Mesenchymal stem cell (in vitro differentiated cells and primary cell): ENCODE results near the gene IL1RAP.

ENCODE experiments used
- DNase-seq: peaks from one replicate; pipeline ENCODE4 v3.0.0-alpha.2; 2013
- H2AFZ ChIP-seq: one replicate; pipeline ENCODE4 v1.6.1; 2013; ENCODE audit warnings: low read depth, mild to moderate bottlenecking, control low read depth, inconsistent platforms, low read length, moderate library complexity
- H2AK5ac ChIP-seq: 2 replicates; pipeline ENCODE4 v1.6.1; 2013; ENCODE audit warnings: low read length, moderate library complexity, mild to moderate bottlenecking, inconsistent platforms; ENCODE audit not compliant: severe bottlenecking
- H2BK120ac ChIP-seq: one replicate; pipeline ENCODE4 v1.6.1; 2013; ENCODE audit warnings: low read depth, mild to moderate bottlenecking, inconsistent platforms, low read length, moderate library complexity
- H2BK12ac ChIP-seq, 2 experiments: one replicate each; pipeline ENCODE4 v1.6.1; 2013; ENCODE audit warnings: inconsistent platforms in 2 of 2, low read length in 2 of 2, mild to moderate bottlenecking in 2 of 2, moderate library complexity in 2 of 2, control low read depth in 1 of 2
- H2BK15ac ChIP-seq: one replicate; pipeline ENCODE4 v1.6.1; 2013; ENCODE audit warnings: mild to moderate bottlenecking, low read depth, inconsistent platforms; ENCODE audit not compliant: poor library complexity, severe bottlenecking
- H2BK5ac ChIP-seq: 2 replicates; pipeline ENCODE4 v1.6.1; 2013; ENCODE audit warnings: low read depth, mild to moderate bottlenecking, low read length, control low read depth, inconsistent platforms; ENCODE audit not compliant: poor library complexity, severe bottlenecking
- H3K14ac ChIP-seq, 2 experiments: one replicate each; pipeline ENCODE4 v1.6.1; 2013; ENCODE audit warnings: inconsistent platforms in 2 of 2, low read length in 2 of 2, control low read depth in 1 of 2, mild to moderate bottlenecking in 1 of 2, moderate library complexity in 1 of 2
- H3K18ac ChIP-seq, 2 experiments: one replicate each; pipeline ENCODE4 v1.6.1; 2013; ENCODE audit warnings: inconsistent platforms in 2 of 2, low read length in 2 of 2, control low read depth in 1 of 2, low read depth in 1 of 2, mild to moderate bottlenecking in 1 of 2
- H3K23ac ChIP-seq, 2 experiments: one replicate each; pipeline ENCODE4 v1.6.1; 2013; ENCODE audit warnings: inconsistent platforms in 2 of 2, low read length in 2 of 2, mild to moderate bottlenecking in 2 of 2, moderate library complexity in 2 of 2, control low read depth in 1 of 2
- H3K27ac ChIP-seq: 2 replicates; pipeline ENCODE4 v1.5.1; 2013; ENCODE audit warnings: mild to moderate bottlenecking, moderate library complexity, low read length, control low read depth, inconsistent platforms; ENCODE audit not compliant: poor library complexity, severe bottlenecking
- H3K27me3 ChIP-seq, 2 experiments: 2 replicates each; pipeline versions ENCODE4 v1.6.1 to v1.7.0; 2013; ENCODE audit warnings: low read length in 2 of 2, mild to moderate bottlenecking in 2 of 2, moderate library complexity in 2 of 2, control low read depth in 1 of 2, inconsistent platforms in 1 of 2; ENCODE audit not compliant: control insufficient read depth in 1 of 2, insufficient read depth in 1 of 2
- H3K36me3 ChIP-seq, 2 experiments: 2 replicates each; pipeline versions ENCODE4 v1.6.1 to v1.7.0; 2013; ENCODE audit warnings: low read length in 2 of 2, control low read depth in 1 of 2, inconsistent platforms in 1 of 2, low read depth in 1 of 2, mild to moderate bottlenecking in 1 of 2; ENCODE audit not compliant: insufficient read depth in 2 of 2, control insufficient read depth in 1 of 2
- H3K4ac ChIP-seq, 2 experiments: one replicate each; pipeline ENCODE4 v1.6.1; 2013; ENCODE audit warnings: inconsistent platforms in 2 of 2, low read length in 2 of 2, mild to moderate bottlenecking in 2 of 2, moderate library complexity in 2 of 2, control low read depth in 1 of 2, low read depth in 1 of 2
- H3K4me1 ChIP-seq: 2 replicates; pipeline ENCODE4 v1.6.1; 2013; ENCODE audit warnings: low read depth, low read length, control low read depth; ENCODE audit not compliant: control insufficient read depth, insufficient read depth
- H3K4me2 ChIP-seq: 2 replicates; pipeline ENCODE4 v1.6.1; 2013; ENCODE audit warnings: low read length, mild to moderate bottlenecking, inconsistent platforms; ENCODE audit not compliant: poor library complexity, severe bottlenecking
- H3K4me3 ChIP-seq, 2 experiments: 2 replicates each; pipeline versions ENCODE4 v1.5.1 to v1.7.0; 2013; ENCODE audit warnings: low read length in 2 of 2, mild to moderate bottlenecking in 2 of 2, control low read depth in 1 of 2, low read depth in 1 of 2; ENCODE audit not compliant: insufficient read depth in 1 of 2
- H3K79me1 ChIP-seq: replicated peaks from 2 replicates; pipeline ENCODE4 v1.6.1; 2013; ENCODE audit warnings: mild to moderate bottlenecking, control low read depth, low read length, inconsistent platforms; ENCODE audit not compliant: poor library complexity, severe bottlenecking
- H3K9ac ChIP-seq: 2 replicates; pipeline ENCODE4 v1.7.0; 2013; ENCODE audit warnings: mild to moderate bottlenecking, low read length, moderate library complexity
- H3K9me3 ChIP-seq: 2 replicates; pipeline ENCODE4 v1.7.0; 2013; ENCODE audit warnings: mild to moderate bottlenecking, low read length; ENCODE audit not compliant: control insufficient read depth
- H4K8ac ChIP-seq: one replicate; pipeline ENCODE4 v1.6.1; 2013; ENCODE audit warnings: inconsistent platforms, mild to moderate bottlenecking, low read length, moderate library complexity
- H4K91ac ChIP-seq: one replicate; pipeline ENCODE4 v1.6.1; 2013; ENCODE audit warnings: mild to moderate bottlenecking, low read length, inconsistent platforms
- WGBS: methylation state at CpG from one replicate; pipeline ENCODE4 v1.1.7; 2013; ENCODE audit warnings: mixed read lengths; 5-methylcytosine and 5-hydroxymethylcytosine counted together

Gene IL1RAP

GRCh38 chr3:190556351-190556750 lies 42.5 kb downstream of the IL1RAP start:
- no peak overlapping the region for H3K4me3 ChIP-seq
- H2BK120ac ChIP-seq: no peak overlapping the region
- H3K27ac ChIP-seq: no peak overlapping the region
- peaks cover 2% of the 10 kb centered on the region for H3K79me1 ChIP-seq
- peaks cover 0 to 3% of the 10 kb centered on the region in 2 experiments for H3K36me3 ChIP-seq
- H2BK12ac ChIP-seq: no peak overlapping the region
- H2BK5ac ChIP-seq: no peak overlapping the region
- no peaks in the 10 kb centered on the region for H3K27me3 ChIP-seq
- no peak overlapping the region for H2AK5ac ChIP-seq
- no peak for DNase-seq
- H3K9me3 ChIP-seq: peaks cover 28% of the 10 kb centered on the region
- no peak overlapping the region for H3K18ac ChIP-seq
- H3K4ac ChIP-seq: no peak overlapping the region
- H4K8ac ChIP-seq: no peak overlapping the region
- no peak overlapping the region for H3K23ac ChIP-seq
- no peak overlapping the region for H2BK15ac ChIP-seq
- no peaks in the 10 kb centered on the region for H3K4me1 ChIP-seq
- no peak overlapping the region for H4K91ac ChIP-seq
- no peak overlapping the region for H2AFZ ChIP-seq
- H3K14ac ChIP-seq: no peak overlapping the region
- 60% methylated on average over 1 of the region's 2 CpGs for WGBS
- H3K4me2 ChIP-seq: no peak overlapping the region
- no peak overlapping the region for H3K9ac ChIP-seq

- Histone ChIP-seq H2BK120ac (no peak overlapping the region), H3K4me3 (no peak overlapping the region), H3K27me3 (no peaks in the 10 kb centered on the region), H3K9me3 (peaks cover 23% of the 10 kb centered on the region), H3K18ac (no peak overlapping the region), H3K23ac (no peak overlapping the region), H2BK12ac (no peak overlapping the region), H2AFZ (no peak overlapping the region), H3K9ac (no peak overlapping the region), H2AK5ac (no peak overlapping the region), H2BK5ac (no peak overlapping the region), H3K4me2 (no peak overlapping the region), H3K36me3 (peaks cover 0 to 3% of the 10 kb centered on the region in 2 experiments), H4K91ac (no peak overlapping the region), H3K14ac (no peak overlapping the region), H3K4ac (no peak overlapping the region), H3K27ac (no peak overlapping the region), H3K79me1 (peaks cover 2% of the 10 kb centered on the region), H2BK15ac (no peak overlapping the region), H3K4me1 (no peaks in the 10 kb centered on the region), H4K8ac (no peak overlapping the region)
- no peak for DNase-seq
Measured at GRCh38 chr3:190557296-190557695, 43.4 kb downstream of the IL1RAP start.

- Histone ChIP-seq H2BK120ac (no peak overlapping the region), H2AFZ (no peak overlapping the region), H3K4me3 (no peak overlapping the region), H2BK12ac (no peak overlapping the region), H3K79me1 (peaks cover 2% of the 10 kb centered on the region), H3K9me3 (peaks cover 13% of the 10 kb centered on the region), H3K9ac (no peak overlapping the region), H3K36me3 (peaks cover 0 to 3% of the 10 kb centered on the region in 2 experiments), H3K27me3 (no peaks in the 10 kb centered on the region), H3K4me2 (no peak overlapping the region), H2BK5ac (no peak overlapping the region), H2AK5ac (no peak overlapping the region), H4K91ac (no peak overlapping the region), H3K4ac (no peak overlapping the region), H3K23ac (no peak overlapping the region), H3K14ac (no peak overlapping the region), H3K18ac (no peak overlapping the region), H3K27ac (no peak overlapping the region), H3K4me1 (no peaks in the 10 kb centered on the region), H4K8ac (no peak overlapping the region), H2BK15ac (no peak overlapping the region)
- DNase-seq: no peak
- no CpG with 5 or more reads among the region's 1 CpG for WGBS
Measured at GRCh38 chr3:190558316-190558715, 44.4 kb downstream of the IL1RAP start.

GRCh38 chr3:190558796-190559195 lies 44.9 kb downstream of the IL1RAP start:
- no peak overlapping the region for H2BK120ac ChIP-seq
- no peak overlapping the region for H3K18ac ChIP-seq
- H2BK5ac ChIP-seq: no peak overlapping the region
- H4K8ac ChIP-seq: no peak overlapping the region
- no peak overlapping the region for H3K27ac ChIP-seq
- H4K91ac ChIP-seq: no peak overlapping the region
- no peak overlapping the region for H2BK12ac ChIP-seq
- no peak for DNase-seq
- H3K27me3 ChIP-seq: no peaks in the 10 kb centered on the region
- no peaks in the 10 kb centered on the region for H3K4me1 ChIP-seq
- H3K4me2 ChIP-seq: no peak overlapping the region
- no peak overlapping the region for H3K4ac ChIP-seq
- H3K79me1 ChIP-seq: peaks cover 2% of the 10 kb centered on the region
- peaks cover 0 to 3% of the 10 kb centered on the region in 2 experiments for H3K36me3 ChIP-seq
- no peak overlapping the region for H3K14ac ChIP-seq
- WGBS: 100% methylated on average over 2 of the region's 2 CpGs
- H3K4me3 ChIP-seq: no peak overlapping the region
- no peak overlapping the region for H3K23ac ChIP-seq
- H3K9me3 ChIP-seq: peaks cover 12% of the 10 kb centered on the region
- H3K9ac ChIP-seq: no peak overlapping the region
- no peak overlapping the region for H2BK15ac ChIP-seq
- no peak overlapping the region for H2AFZ ChIP-seq
- H2AK5ac ChIP-seq: no peak overlapping the region
